SU-DHL-6 (cell line): ENCODE data around the gene COX7C.
"Not testable (repeated sequence)": the region's sequence is repeated elsewhere in the genome, so short reads cannot be mapped to it uniquely, and the experiment has no call there.

Experiments
- H2AFZ ChIP-seq: fragments of 200-600 bp; sonication (generic); 2 replicates; pipeline ENCODE4 v1.6.1; 2014; ENCODE audit warnings: low read depth, mild to moderate bottlenecking, moderate library complexity, mixed read lengths, antibody characterized with exemption, low read length; ENCODE audit not compliant: severe bottlenecking
- H3F3A ChIP-seq: fragments of 200-600 bp; shearing (Covaris generic); 2 replicates; pipeline ENCODE4 v1.6.0; 2016; ENCODE audit warnings: antibody characterized with exemption, mild to moderate bottlenecking; ENCODE audit not compliant: insufficient read depth
- H3K27ac ChIP-seq: fragments of 200-600 bp; sonication (generic); 2 replicates; pipeline ENCODE4 v1.5.1; 2016; ENCODE audit warnings: low read depth, mild to moderate bottlenecking, low read length, moderate library complexity, mixed read lengths
- H3K27me3 ChIP-seq: fragments of 200-600 bp; sonication (generic), shearing (Covaris generic); 2 replicates; pipeline ENCODE4 v1.6.0; 2014; ENCODE audit warnings: mild to moderate bottlenecking, low read length
- H3K36me3 ChIP-seq: fragments of 200-600 bp; sonication (generic); 2 replicates; pipeline ENCODE4 v1.6.1; 2014; ENCODE audit warnings: mild to moderate bottlenecking, low read length, mixed read lengths
- H3K4me2 ChIP-seq: fragments of 300-600, 200-600 bp; shearing (Covaris generic), sonication (generic); 2 replicates; pipeline ENCODE4 v1.6.0; 2014; ENCODE audit warnings: low read length, low read depth, mild to moderate bottlenecking; ENCODE audit not compliant: poor library complexity, severe bottlenecking
- H3K4me3 ChIP-seq: fragments of 200-600 bp; sonication (generic); 2 replicates; pipeline ENCODE4 v1.5.1; 2014; ENCODE audit warnings: antibody characterized with exemption, low read length, mild to moderate bottlenecking, mixed read lengths; ENCODE audit not compliant: insufficient read depth, poor library complexity, severe bottlenecking
- H3K79me2 ChIP-seq: fragments of 200-600 bp; sonication (generic); 2 replicates; pipeline ENCODE4 v1.6.1; 2014; ENCODE audit warnings: mild to moderate bottlenecking, low read length, moderate library complexity; ENCODE audit not compliant: insufficient read depth
- H3K9ac ChIP-seq: fragments of 200-600 bp; sonication (generic); 2 replicates; pipeline ENCODE4 v1.7.0; 2014; ENCODE audit warnings: mild to moderate bottlenecking, low read length
- H3K9me2 ChIP-seq: fragments of 200-600 bp; sonication (generic); replicated peaks from 2 replicates; pipeline ENCODE4 v1.6.1; 2014; ENCODE audit warnings: low read length; ENCODE audit not compliant: insufficient read depth
- H3K9me3 ChIP-seq: fragments of 200-600 bp; sonication (generic); 2 replicates; pipeline ENCODE4 v1.6.1; 2014; ENCODE audit warnings: low read length, mixed read lengths; ENCODE audit not compliant: insufficient read depth
- H4K20me1 ChIP-seq: fragments of 200-600 bp; sonication (generic); 2 replicates; pipeline ENCODE4 v1.6.1; 2014; ENCODE audit warnings: low read depth, mild to moderate bottlenecking, antibody characterized with exemption, low read length, moderate library complexity, mixed read lengths
- EZH2phosphoT487 ChIP-seq: fragments of 200-600 bp; sonication (generic), shearing (Covaris generic); conservative IDR thresholded peaks from 2 replicates; pipeline ENCODE4 v1.6.1; 2018; ENCODE audit warnings: mild to moderate bottlenecking, antibody characterized with exemption, low read length, moderate library complexity, mixed read lengths
- TF ChIP-seq, protein P1 (sequence below): fragments of 200-600 bp; sonication (generic); IDR thresholded peaks from one replicate; pipeline ENCODE4 v1.5.1; 2017; ENCODE audit warnings: antibody characterized with exemption, mild to moderate bottlenecking, low read length, moderate library complexity; ENCODE audit not compliant: insufficient read depth, poor library complexity, severe bottlenecking

COX7C gene, protein sequence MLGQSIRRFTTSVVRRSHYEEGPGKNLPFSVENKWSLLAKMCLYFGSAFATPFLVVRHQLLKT

DNA sequence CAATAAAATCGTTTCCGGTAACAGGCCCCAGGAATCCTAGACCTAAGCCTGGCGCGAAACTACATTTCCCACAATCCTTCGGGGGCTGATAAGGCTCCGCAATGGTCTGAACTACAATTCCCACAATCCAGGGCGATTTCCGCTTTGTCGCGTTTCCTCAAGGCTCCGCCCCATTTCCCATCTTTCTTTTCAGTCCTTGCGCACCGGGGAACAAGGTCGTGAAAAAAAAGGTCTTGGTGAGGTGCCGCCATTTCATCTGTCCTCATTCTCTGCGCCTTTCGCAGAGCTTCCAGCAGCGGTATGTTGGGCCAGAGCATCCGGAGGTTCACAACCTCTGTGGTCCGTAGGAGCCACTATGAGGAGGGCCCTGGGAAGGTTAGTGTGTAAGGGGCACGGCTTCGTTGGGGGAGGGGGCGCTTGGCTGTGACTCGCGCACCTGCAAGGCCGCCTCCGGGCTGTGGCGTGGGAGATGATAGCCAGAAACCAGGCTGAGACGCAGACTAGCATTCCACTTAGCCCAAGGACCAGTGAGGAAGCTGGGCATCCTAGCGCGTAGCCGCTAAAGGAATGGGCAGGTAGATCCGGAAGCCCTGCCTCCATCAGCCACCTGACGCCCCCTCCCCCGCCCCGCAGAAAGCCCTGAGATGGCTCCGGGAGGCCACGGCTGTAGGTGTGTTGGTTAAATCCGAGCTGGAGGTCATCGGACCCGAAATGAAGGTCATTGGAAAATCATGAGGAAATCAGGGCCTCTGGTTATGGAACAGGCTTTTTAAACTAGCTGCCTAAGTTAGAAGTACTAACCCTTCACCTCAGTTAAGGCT, at the start of gene COX7C:
Gene COX7C (plus strand): TSS at position 186 of the 821 bp plus-strand sequence. CDS start 115 bp downstream, at position 301.
- Histone ChIP-seq H3K27me3 (no peaks in the 10 kb centered on the region), H3F3A (peaks cover 21% of the 10 kb centered on the region), H3K79me2 (peaks cover 13% of the 10 kb centered on the region), H3K4me3 (peak within 1 kb of the TSS; percentile 92), H4K20me1 (no peaks in the 10 kb centered on the region), H3K27ac (peak within 1 kb of the TSS; percentile 58), H3K9me3 (no peaks in the 10 kb centered on the region), H2AFZ (peak within 1 kb of the TSS; percentile 86), H3K9me2 (no peaks in the 10 kb centered on the region), H3K4me2 (peak within 1 kb of the TSS; percentile 88), H3K9ac (peak within 1 kb of the TSS; percentile 87), H3K36me3 (peaks cover 30% of the 10 kb centered on the region)
- no peak for TF ChIP-seq EZH2phosphoT487
- TF ChIP-seq, protein P1, sequence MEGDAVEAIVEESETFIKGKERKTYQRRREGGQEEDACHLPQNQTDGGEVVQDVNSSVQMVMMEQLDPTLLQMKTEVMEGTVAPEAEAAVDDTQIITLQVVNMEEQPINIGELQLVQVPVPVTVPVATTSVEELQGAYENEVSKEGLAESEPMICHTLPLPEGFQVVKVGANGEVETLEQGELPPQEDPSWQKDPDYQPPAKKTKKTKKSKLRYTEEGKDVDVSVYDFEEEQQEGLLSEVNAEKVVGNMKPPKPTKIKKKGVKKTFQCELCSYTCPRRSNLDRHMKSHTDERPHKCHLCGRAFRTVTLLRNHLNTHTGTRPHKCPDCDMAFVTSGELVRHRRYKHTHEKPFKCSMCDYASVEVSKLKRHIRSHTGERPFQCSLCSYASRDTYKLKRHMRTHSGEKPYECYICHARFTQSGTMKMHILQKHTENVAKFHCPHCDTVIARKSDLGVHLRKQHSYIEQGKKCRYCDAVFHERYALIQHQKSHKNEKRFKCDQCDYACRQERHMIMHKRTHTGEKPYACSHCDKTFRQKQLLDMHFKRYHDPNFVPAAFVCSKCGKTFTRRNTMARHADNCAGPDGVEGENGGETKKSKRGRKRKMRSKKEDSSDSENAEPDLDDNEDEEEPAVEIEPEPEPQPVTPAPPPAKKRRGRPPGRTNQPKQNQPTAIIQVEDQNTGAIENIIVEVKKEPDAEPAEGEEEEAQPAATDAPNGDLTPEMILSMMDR = no peak

DNA sequence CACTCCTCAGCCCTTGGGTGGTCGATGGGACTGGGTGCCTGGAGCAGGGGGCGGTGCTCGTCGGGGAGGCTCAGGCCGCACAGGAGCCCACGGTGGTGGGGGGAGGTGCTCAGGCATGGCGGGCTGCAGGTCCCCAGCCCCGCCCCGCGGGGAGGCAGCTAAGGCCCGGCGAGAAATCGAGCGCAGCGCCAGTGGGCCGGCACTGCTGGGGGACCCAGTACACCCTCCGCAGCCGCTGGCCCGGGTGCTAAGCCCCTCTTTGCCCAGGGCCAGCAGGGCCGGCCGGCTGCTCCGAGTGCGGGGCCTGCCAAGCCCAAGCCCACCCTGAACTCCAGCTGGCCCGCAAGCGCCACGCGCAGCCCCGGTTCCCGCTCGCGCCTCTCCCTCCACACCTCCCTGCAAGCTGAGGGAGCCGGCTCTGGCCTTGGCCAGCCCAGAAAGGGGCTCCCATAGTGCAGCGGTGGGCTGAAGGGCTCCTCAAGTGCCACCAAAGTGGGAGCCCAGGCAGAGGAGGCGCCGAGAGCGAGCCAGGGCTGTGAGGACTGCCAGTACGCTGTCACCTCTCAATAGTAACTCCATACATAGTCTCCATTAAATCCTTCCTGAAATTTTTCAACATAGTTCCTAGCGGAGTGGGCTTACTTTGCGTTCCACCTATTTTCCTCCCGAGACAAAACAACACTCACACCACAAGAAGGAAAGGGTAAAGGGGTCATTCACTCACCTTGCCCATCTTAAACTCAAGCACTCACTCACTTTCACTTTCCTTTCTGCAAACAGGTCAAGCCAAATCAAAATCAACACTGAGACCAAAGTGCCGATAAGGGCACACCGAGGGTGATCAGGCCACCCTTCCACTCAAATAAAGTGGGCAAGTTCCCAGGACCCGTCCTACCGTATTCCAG, 48.0 kb upstream of the COX7C start:
- H3K4me3 ChIP-seq, H3K27ac ChIP-seq, H3K9me2 ChIP-seq, H3K27me3 ChIP-seq, H3K4me2 ChIP-seq, H3K9me3 ChIP-seq, H3K79me2 ChIP-seq, H3K36me3 ChIP-seq, H2AFZ ChIP-seq, H3K9ac ChIP-seq, H3F3A ChIP-seq, H4K20me1 ChIP-seq: not testable (repeated sequence)

DNA sequence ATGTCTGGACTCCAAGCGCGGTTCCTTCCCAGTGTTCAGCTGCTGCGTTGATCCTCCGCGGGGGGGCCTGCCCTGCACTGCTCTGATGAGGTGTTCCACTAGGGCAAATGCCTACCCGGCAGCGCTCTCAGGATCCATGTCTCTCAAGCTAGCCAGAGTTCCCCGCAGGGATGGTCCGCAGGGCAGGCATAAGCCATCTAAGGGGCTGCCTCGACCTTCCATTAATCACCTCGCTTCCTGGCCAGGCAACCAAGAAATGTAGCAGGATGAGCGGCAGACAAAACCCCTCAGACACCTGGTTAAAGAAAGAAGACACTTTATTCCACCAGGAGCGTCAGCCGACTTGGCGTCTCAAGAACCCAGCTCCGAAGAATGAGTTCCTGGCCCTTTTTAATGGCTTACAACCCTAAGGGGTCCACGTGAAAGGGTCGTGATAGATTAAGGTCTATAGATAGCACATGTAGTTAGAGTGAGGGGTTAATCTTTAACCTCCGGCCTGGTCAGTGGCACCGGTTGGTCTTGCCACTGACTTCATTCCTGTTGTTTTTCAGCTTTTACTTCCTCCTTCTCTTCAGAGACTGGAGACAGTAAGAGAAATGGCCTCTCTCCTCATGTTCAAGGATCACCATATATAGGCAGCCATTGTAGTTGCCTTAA, 47.2 kb upstream of the COX7C start:
- Histone ChIP-seq H3F3A (no peaks in the 10 kb centered on the region), H4K20me1 (no peaks in the 10 kb centered on the region), H3K9me3 (no peaks in the 10 kb centered on the region), H3K27ac (no peak overlapping the region), H2AFZ (no peak overlapping the region), H3K36me3 (no peaks in the 10 kb centered on the region), H3K9me2 (no peaks in the 10 kb centered on the region), H3K4me2 (no peak overlapping the region), H3K27me3 (no peaks in the 10 kb centered on the region), H3K4me3 (no peak overlapping the region), H3K79me2 (no peaks in the 10 kb centered on the region), H3K9ac (no peak overlapping the region)
- no peak for TF ChIP-seq EZH2phosphoT487
- TF ChIP-seq, protein P1 = no peak

DNA sequence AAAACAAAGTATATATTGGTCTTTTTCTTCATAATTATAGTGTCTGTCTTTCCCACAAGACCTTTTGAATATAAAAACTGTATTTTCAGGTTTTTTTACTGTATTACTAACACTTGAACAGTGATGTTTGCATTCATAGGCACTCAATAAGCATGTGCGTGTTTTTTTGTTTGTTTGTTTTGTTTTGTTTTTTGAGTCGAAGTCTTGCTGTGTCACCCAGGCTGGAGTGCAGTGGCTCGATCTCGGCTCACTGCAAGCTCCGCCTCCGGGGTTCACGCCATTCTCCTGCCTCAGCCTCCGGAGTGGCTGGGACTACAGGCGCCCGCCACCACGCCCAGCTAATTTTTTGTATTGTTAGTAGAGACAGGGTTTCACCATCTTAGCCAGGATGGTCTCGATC, 46.6 kb upstream of the COX7C start:
- not testable (repeated sequence) for H2AFZ ChIP-seq, H4K20me1 ChIP-seq, H3K9ac ChIP-seq, H3K4me3 ChIP-seq, H3K79me2 ChIP-seq, H3K9me3 ChIP-seq, H3K27me3 ChIP-seq, H3K9me2 ChIP-seq, H3K36me3 ChIP-seq, H3K4me2 ChIP-seq, H3K27ac ChIP-seq, H3F3A ChIP-seq
